Neural crest cell (in vitro differentiated cells): ENCODE measurements around the gene DLD. TPM values are rescaled to one million over a fixed set of nuclear protein-coding genes. Genes with fewer than 3 reads are reported as not detected.
"Not testable (repeated sequence)": the region's sequence is repeated elsewhere in the genome, so short reads cannot be mapped to it uniquely, and the experiment has no call there.

Experiments used
- DNase-seq: peaks from one replicate; pipeline ENCODE4 v3.0.0; 2021; ENCODE audit warnings: low read depth, mixed read lengths, low spot score
- H3K27ac Mint-ChIP-seq: one replicate; pipeline ENCODE4 v1.8.0; 2021; ENCODE audit warnings: mild to moderate bottlenecking, mixed read lengths; ENCODE audit not compliant: unreplicated experiment
- H3K27me3 Mint-ChIP-seq: 2 replicates; pipeline ENCODE4 v1.8.0; 2021; ENCODE audit warnings: low read depth, mild to moderate bottlenecking, mixed read lengths
- H3K36me3 Mint-ChIP-seq: 2 replicates; pipeline ENCODE4 v1.8.0; 2021; ENCODE audit warnings: low read depth, mild to moderate bottlenecking, mixed read lengths
- H3K4me1 Mint-ChIP-seq: 2 replicates; pipeline ENCODE4 v1.8.0; 2021; ENCODE audit warnings: mixed read lengths
- H3K4me3 Mint-ChIP-seq: one replicate; pipeline ENCODE4 v1.8.0; 2021; ENCODE audit warnings: mild to moderate bottlenecking, mixed read lengths
- H3K9me3 Mint-ChIP-seq: 2 replicates; pipeline ENCODE4 v1.8.0; 2021; ENCODE audit warnings: mixed read lengths
- CTCF ChIP-seq: fragments of 200-600 bp; sonication (generic); conservative IDR thresholded peaks from 2 replicates; pipeline ENCODE4 v1.5.0; 2021; ENCODE audit warnings: antibody characterized with exemption, mild to moderate bottlenecking
- total RNA-seq: library from RNA; stranded (reverse); gene quantifications from 2 replicates; pipeline ENCODE4 v1.2.1, GENCODE V29; 2021

DLD gene
- total RNA-seq, 1 donor from 2014 or later: 82.1 TPM

DNA sequence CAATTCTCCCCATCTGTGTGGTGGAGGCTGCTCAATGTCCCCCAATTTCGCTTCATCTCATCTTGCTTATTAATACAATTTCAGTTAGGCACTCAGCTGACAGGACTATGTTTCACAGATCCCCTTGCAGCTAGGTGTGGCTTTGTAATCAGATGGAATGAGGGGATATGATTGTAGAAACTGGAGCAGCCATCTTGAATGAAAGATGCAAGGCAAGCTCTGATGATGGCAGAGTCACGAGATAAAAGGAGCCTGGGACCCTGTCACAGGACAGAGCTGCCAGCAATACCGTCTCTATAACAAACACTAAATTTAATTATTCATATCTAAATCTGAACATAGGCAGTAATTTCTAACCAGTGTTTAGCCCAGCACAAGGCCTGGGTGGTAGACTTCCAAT, 991 bp upstream of the DLD start:
- TF ChIP-seq CTCF: no peak
- DNase-seq: no peak
- H3K27me3 Mint-ChIP-seq: peaks cover 14% of the 10 kb centered on the region
- H3K9me3 Mint-ChIP-seq: no peaks in the 10 kb centered on the region
- peaks cover 32% of the 10 kb centered on the region for H3K4me1 Mint-ChIP-seq
- peak overlapping the region; percentile 94 for H3K4me3 Mint-ChIP-seq
- no peak overlapping the region for H3K27ac Mint-ChIP-seq
- H3K36me3 Mint-ChIP-seq: peaks cover 2% of the 10 kb centered on the region

DNA sequence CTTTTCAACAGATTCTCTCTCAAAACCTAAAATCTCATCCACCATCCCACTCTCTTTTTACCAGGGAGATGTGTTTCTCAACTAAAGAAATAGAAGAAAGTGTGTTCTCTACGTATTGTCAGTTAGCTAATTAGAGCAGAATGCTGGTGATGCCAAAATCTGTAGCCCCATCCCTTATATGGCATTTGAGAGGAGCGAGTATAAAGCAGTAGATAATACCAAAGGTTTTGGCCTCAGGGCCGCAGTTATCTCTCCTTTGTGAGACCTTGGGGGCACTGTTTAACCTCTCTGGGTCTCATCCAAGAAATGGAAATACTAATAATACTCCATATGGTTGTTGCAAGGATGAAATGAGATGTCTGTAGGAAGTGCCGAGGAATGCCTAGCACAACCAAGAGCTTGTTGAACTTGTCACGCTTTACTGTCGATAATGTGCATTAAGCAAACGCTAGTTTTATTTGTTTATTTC, 456 bp upstream of the DLD start:
- Mint-ChIP-seq H3K27me3 (peaks cover 10% of the 10 kb centered on the region), H3K36me3 (peaks cover 6% of the 10 kb centered on the region)
- TF ChIP-seq CTCF: no peak

DNA sequence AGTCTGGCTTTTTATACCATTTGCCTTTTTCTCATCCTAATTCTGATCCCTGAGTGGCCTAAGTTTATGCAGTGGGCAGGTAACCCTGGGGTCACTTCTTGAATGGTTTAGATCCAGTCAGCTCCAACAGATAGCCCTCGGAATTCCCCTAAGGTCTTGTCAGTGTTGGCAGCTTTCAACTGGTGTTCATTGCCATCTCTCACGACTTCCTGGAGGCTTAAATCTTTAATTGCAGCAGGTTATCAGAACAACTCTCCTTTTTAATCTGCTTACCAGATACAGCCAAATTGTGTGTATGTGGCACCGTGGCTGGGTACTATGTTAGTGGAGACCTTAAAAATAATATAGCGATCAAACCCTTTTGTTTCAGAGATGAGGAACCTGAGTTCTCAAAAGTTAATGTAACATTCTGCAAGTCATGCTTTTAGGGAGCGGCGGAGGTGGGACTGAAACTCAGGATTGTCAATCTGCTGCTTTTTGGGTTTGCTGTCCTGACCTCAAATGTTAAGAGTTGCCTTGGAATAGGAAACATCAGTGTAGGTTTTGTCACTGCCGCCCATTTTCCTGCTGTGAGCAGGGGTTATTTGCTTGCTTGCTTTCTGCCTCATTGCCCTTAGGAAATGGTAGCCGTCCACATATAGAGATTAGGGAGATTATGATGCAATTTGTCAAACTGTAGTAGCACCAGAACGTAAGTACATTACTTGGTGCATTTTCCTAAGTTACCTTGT, 818 bp downstream of the DLD start:
- no peak for TF ChIP-seq CTCF
- Mint-ChIP-seq H3K4me1 (peaks cover 36% of the 10 kb centered on the region), H3K27me3 (no peaks in the 10 kb centered on the region), H3K27ac (peak overlapping the region; percentile 97), H3K36me3 (peaks cover 6% of the 10 kb centered on the region), H3K9me3 (no peaks in the 10 kb centered on the region), H3K4me3 (peak overlapping the region; percentile 94)
- DNase-seq: no peak

More for the DNA sequence above, 456 bp upstream of the DLD start:
- H3K27ac Mint-ChIP-seq: peak overlapping the region; percentile 10
- H3K9me3 Mint-ChIP-seq: no peaks in the 10 kb centered on the region
- H3K4me1 Mint-ChIP-seq: peaks cover 36% of the 10 kb centered on the region
- H3K4me3 Mint-ChIP-seq: peak overlapping the region; percentile 94
- no peak for DNase-seq

DNA sequence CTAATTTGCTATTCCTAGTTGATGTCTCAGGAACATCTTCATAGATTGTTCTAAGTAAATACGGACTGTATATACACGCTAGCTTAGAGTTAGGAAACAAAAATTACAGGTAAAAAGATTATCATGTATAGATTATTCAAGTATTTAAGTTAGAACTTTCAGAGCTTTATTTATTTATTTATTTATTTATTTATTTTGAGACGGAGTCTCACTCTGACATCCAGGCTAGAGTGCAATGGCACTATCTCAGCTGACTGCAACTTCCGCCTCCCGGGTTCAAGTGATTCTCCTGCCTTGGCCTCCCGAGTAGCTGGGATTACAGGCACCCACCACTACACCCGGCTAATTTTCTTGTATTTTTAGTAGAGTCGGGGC, 1.4 kb downstream of the DLD start:
- H3K9me3 Mint-ChIP-seq: not testable (repeated sequence)

DNA sequence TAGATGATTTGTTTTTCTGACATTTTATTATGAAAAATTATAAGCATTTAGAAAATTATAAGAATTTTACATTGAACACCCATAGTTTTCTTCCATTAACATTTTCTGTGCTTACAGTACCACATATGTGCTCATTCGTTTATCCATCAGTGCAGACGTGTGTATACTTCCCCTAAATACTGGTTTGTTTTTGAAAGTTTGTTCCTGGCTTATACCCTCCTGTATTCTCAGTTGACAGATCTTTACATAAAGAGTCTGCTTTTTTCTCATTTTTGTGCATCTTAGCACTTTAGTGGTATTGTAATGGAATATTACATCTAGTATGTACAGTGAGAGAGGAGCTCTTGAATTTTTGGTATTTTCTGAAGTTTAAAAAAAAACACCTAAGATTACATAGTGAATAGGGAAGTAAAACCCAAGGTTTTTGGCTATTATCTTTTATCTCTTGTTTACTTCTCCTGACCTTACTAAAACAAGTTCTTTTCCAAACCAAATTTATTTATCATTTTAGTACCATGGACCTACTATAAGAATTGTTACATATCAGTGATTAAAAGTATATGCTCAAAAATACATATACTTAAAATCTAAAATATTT, 8.1 kb downstream of the DLD start:
- no peak overlapping the region for H3K27ac Mint-ChIP-seq
- peaks cover 19% of the 10 kb centered on the region for H3K4me1 Mint-ChIP-seq
- no peaks in the 10 kb centered on the region for H3K9me3 Mint-ChIP-seq
- H3K36me3 Mint-ChIP-seq: peaks cover 9% of the 10 kb centered on the region
- H3K27me3 Mint-ChIP-seq: no peaks in the 10 kb centered on the region
- no peak for TF ChIP-seq CTCF
- no peak overlapping the region for H3K4me3 Mint-ChIP-seq
- no peak for DNase-seq

More for the DNA sequence above, 1.4 kb downstream of the DLD start:
- H3K4me3 Mint-ChIP-seq: peak overlapping the region; percentile 94
- H3K27ac Mint-ChIP-seq, H3K36me3 Mint-ChIP-seq, DNase-seq, H3K27me3 Mint-ChIP-seq: not testable (repeated sequence)
- H3K4me1 Mint-ChIP-seq: peaks cover 36% of the 10 kb centered on the region

DNA sequence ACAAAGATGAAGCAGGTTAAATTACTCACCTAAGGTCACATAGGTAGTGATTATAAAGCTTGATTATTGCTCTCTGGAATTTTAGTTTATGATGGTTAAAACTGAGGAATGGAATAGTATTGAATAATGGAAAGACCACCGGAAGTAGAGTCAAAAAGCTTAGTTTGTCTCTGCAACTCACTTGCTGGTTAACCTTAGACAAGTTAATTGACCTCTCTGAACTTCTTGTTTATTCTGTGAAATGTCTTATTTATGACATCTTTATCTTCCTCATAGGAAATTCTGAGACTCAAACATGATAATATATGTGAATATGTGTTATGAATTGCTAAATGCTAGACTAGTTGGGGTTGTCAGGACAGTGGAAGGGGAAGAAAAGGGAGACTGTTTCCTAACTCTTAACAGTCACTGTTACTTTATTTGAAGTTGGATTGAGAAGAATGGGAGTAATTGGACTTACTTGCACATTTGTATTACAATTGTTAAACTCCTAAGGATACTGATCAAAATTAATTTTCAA, 9.6 kb downstream of the DLD start:
- no peak for DNase-seq
- peaks cover 12% of the 10 kb centered on the region for H3K4me1 Mint-ChIP-seq
- no peak overlapping the region for H3K27ac Mint-ChIP-seq
- no peak for TF ChIP-seq CTCF
- H3K4me3 Mint-ChIP-seq: no peak overlapping the region
- peaks cover 3% of the 10 kb centered on the region for H3K36me3 Mint-ChIP-seq
- no peaks in the 10 kb centered on the region for H3K9me3 Mint-ChIP-seq
- H3K27me3 Mint-ChIP-seq: no peaks in the 10 kb centered on the region
